Upper lobe of left lung (tissue), 6 donors: ENCODE data around the gene ERICH2. TPM values are rescaled to one million over a fixed set of nuclear protein-coding genes. Genes with fewer than 3 reads are reported as not detected.

Experiments
- ATAC-seq, 2 donors: fragments of 200-7000 bp; cut with Tn5 transposase; one replicate each; pipeline ENCODE4 v1.9.1; 2022; ENCODE audit warnings: mild to moderate bottlenecking in 2 of 2, moderate library complexity in 2 of 2; ENCODE audit not compliant: low FRiP score in 2 of 2
- DNase-seq, 2 donors: peaks; one replicate each; pipeline ENCODE4 v3.0.0-alpha.2; 2019 to 2020
- H3K27ac ChIP-seq, 4 donors: fragments of 200-600 bp; sonication (generic); one replicate each; pipeline ENCODE4 v1.5.1; 2016 to 2019
- H3K27me3 ChIP-seq, 4 donors: fragments of 200-600 bp; sonication (generic); one replicate each; pipeline ENCODE4 v1.5.1; 2017 to 2019
- H3K36me3 ChIP-seq, 4 donors: fragments of 200-600 bp; sonication (generic); one replicate each; pipeline ENCODE4 v1.5.1; 2016 to 2019
- H3K4me1 ChIP-seq, 4 donors: fragments of 200-600 bp; sonication (generic); one replicate each; pipeline ENCODE4 v1.5.1; 2018 to 2019
- H3K4me3 ChIP-seq, 4 donors: fragments of 200-600 bp; sonication (generic); one replicate each; pipeline ENCODE4 v1.5.1; 2017 to 2019; ENCODE audit warnings: mild to moderate bottlenecking in 2 of 4, moderate library complexity in 1 of 4
- H3K9me3 ChIP-seq, 4 donors: fragments of 200-600 bp; sonication (generic); one replicate each; pipeline ENCODE4 v1.5.1; 2018 to 2019
- EP300 ChIP-seq, 4 donors: sonication (generic); formaldehyde crosslinking; IDR thresholded peaks; one replicate each; pipeline ENCODE4 v1.5.1; 2017; ENCODE audit warnings: antibody characterized with exemption in 4 of 4, control low read depth in 2 of 4
- POLR2A ChIP-seq, 4 donors: fragments of 450-650 bp; IDR thresholded peaks; one replicate each; pipeline ENCODE4 v1.5.1; 2016 to 2017; ENCODE audit warnings: antibody characterized with exemption in 4 of 4, mild to moderate bottlenecking in 2 of 4
- POLR2AphosphoS5 ChIP-seq, 2 donors: sonication (generic); formaldehyde crosslinking; IDR thresholded peaks; one replicate each; pipeline ENCODE4 v1.5.1; 2017; ENCODE audit warnings: antibody characterized with exemption in 2 of 2
- WGBS, 2 donors: methylation state at CpG; one replicate each; pipeline ENCODE4 v1.1.5; 2017 to 2018; 5-methylcytosine and 5-hydroxymethylcytosine counted together
- total RNA-seq, 6 donors: library from RNA; depleted of rRNA in 4 of 6; stranded (reverse); fragments of >200 nt in 4 of 6; gene quantifications; one replicate each; pipeline versions ENCODE4 v1.1.0 to v1.2.1, GENCODE V29; 2016 to 2021
- TF ChIP-seq, protein P1 (sequence below), 6 experiments: fragments of 450-650 bp in 4 of 6; fragments of 200-600 bp in 2 of 6; sonication (generic) in 2 of 6; IDR thresholded peaks; one replicate each; pipeline ENCODE4 v1.5.1; 2016 to 2019; ENCODE audit warnings: antibody characterized with exemption in 6 of 6
- donor health status: DM: no; HTN: no; CAD: no; lungs with moderate emphysema.
- donor health status: DM: no; HTN: yes; CAD: no; lungs with severe emphysema.

ERICH2 gene
- total RNA-seq, 6 donors from 2014 or later, result 1.6 to 19.7 (median 4.3) TPM

- no peaks in the 10 kb centered on the region for H3K9me3 ChIP-seq
- peaks cover 8 to 22% (median 18%) of the 10 kb centered on the region in 4 donors for H3K4me1 ChIP-seq
- DNase-seq (peak; percentile 87 to 95), ATAC-seq (peak; percentile 93 to 97)
- 0% methylated on average over 20 to 23 of the region's 82 CpGs for WGBS, 2 donors
- peak overlapping the region; percentile 71 to 93 (median 84) for H3K27ac ChIP-seq
- H3K4me3 ChIP-seq, result peak overlapping the region; percentile 34 to 76 (median 73)
- no peaks in the 10 kb centered on the region for H3K27me3 ChIP-seq
- H3K36me3 ChIP-seq, result no peaks in the 10 kb centered on the region
- TF ChIP-seq POLR2A (IDR thresholded peaks at IDR 0.05), result peak in 1 of 4 donors; percentile 63
- no peak for TF ChIP-seq EP300 (IDR thresholded peaks at IDR 0.05)
- TF ChIP-seq POLR2AphosphoS5 (IDR thresholded peaks at IDR 0.05), result peak; percentile 25 to 36
- TF ChIP-seq, protein P1, sequence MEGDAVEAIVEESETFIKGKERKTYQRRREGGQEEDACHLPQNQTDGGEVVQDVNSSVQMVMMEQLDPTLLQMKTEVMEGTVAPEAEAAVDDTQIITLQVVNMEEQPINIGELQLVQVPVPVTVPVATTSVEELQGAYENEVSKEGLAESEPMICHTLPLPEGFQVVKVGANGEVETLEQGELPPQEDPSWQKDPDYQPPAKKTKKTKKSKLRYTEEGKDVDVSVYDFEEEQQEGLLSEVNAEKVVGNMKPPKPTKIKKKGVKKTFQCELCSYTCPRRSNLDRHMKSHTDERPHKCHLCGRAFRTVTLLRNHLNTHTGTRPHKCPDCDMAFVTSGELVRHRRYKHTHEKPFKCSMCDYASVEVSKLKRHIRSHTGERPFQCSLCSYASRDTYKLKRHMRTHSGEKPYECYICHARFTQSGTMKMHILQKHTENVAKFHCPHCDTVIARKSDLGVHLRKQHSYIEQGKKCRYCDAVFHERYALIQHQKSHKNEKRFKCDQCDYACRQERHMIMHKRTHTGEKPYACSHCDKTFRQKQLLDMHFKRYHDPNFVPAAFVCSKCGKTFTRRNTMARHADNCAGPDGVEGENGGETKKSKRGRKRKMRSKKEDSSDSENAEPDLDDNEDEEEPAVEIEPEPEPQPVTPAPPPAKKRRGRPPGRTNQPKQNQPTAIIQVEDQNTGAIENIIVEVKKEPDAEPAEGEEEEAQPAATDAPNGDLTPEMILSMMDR (IDR thresholded peaks at IDR 0.05), result peak in 1 of 6 experiments; percentile 7
These were observed 635 bp downstream of the ERICH2 start for GRCh38 chr2:170770606-170771420.

DNA sequence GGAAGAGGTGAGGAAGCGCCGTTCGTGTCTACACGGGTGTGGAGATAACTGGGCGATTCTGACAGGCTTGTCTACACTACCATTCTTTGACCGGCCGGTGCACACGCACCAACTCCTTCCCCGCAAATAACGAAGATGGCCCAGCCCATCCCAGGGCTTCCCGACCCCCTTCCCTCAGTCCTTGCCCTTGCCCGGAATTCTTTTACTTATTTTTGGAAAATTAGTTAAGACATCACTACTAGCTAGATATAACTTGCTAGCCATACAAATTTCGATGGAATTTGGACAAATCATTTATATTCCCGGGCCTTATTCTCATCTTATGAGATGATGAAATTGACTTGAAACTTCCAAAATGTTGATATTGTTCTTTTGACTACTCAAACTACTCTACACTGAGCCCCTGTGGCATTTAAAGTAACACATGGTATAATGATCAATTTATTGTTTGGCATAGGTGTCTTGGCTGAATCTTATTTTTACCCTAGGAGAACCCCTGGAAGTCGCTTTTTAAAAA, 1.3 kb downstream of the ERICH2 start:
- no peak for TF ChIP-seq EP300 (IDR thresholded peaks at IDR 0.05)
- no peak for ATAC-seq
- H3K27ac ChIP-seq, result peak overlapping the region; percentile 71 to 93 (median 84)
- 8 to 11% methylated on average over 15 of the region's 15 CpGs for WGBS, 2 donors
- no peaks in the 10 kb centered on the region for H3K9me3 ChIP-seq
- no peaks in the 10 kb centered on the region for H3K27me3 ChIP-seq
- peak overlapping the region; percentile 32 to 76 (median 73) for H3K4me3 ChIP-seq
- no peak for DNase-seq
- peaks cover 8 to 18% (median 16%) of the 10 kb centered on the region in 4 donors for H3K4me1 ChIP-seq
- no peaks in the 10 kb centered on the region for H3K36me3 ChIP-seq

- peak overlapping the region in 3 of 4 donors; percentile 70 to 76 (median 76) for H3K4me3 ChIP-seq
- peak overlapping the region in 2 of 4 donors; percentile 88 to 93 for H3K27ac ChIP-seq
- DNase-seq, result no peak
- H3K36me3 ChIP-seq, result no peaks in the 10 kb centered on the region
- H3K9me3 ChIP-seq, result no peaks in the 10 kb centered on the region
- H3K27me3 ChIP-seq, result no peaks in the 10 kb centered on the region
- peaks cover 8 to 18% (median 16%) of the 10 kb centered on the region in 4 donors for H3K4me1 ChIP-seq
- no peak for TF ChIP-seq POLR2A (IDR thresholded peaks at IDR 0.05)
- ATAC-seq, result no peak
These were observed 2.1 kb downstream of the ERICH2 start for GRCh38 chr2:170772295-170772694.

GRCh38 chr2:170774074-170774473, 3.9 kb downstream of the ERICH2 start:
- Histone ChIP-seq H3K9me3 (no peaks in the 10 kb centered on the region), H3K36me3 (no peaks in the 10 kb centered on the region), H3K27me3 (no peaks in the 10 kb centered on the region), H3K4me1 (peaks cover 8 to 18% (median 16%) of the 10 kb centered on the region in 4 donors), H3K27ac (peak overlapping the region in 1 of 4 donors; percentile 21), H3K4me3 (no peak overlapping the region)
- DNase-seq (no peak), ATAC-seq (no peak)
- TF ChIP-seq POLR2A (IDR thresholded peaks at IDR 0.05), result no peak
- no peak for TF ChIP-seq POLR2AphosphoS5 (IDR thresholded peaks at IDR 0.05)
- no peak for TF ChIP-seq EP300 (IDR thresholded peaks at IDR 0.05)
- TF ChIP-seq, protein P1 (IDR thresholded peaks at IDR 0.05), result no peak

DNA sequence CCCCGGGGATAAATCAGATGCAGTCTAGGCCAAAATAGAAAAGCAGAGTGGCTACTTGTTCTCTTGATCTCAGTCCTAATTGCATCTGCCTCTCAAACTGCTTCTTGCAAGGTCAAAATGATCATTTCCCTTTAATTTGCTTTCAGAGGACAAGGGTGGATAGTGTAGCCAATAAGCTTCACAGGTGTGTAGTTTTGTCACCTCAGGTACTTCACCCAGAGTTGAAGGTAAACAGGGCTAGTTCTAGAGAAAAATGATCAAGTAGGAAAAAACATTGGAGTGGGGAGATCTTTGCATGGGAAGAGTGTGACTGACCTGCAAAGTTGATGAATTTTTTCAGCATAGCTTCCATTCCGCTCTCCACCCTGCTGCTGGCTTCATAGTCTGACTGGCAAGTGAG, 8.7 kb downstream of the ERICH2 start:
- DNase-seq (no peak), ATAC-seq (peak in 1 of 2 donors; percentile 75)
- peak in 1 of 4 donors; percentile 23 for TF ChIP-seq POLR2A (IDR thresholded peaks at IDR 0.05)
- no peak for TF ChIP-seq POLR2AphosphoS5 (IDR thresholded peaks at IDR 0.05)
- TF ChIP-seq EP300 (IDR thresholded peaks at IDR 0.05), result peak in 1 of 4 donors; percentile 29
- Histone ChIP-seq H3K27me3 (no peaks in the 10 kb centered on the region), H3K36me3 (no peaks in the 10 kb centered on the region), H3K4me3 (no peak overlapping the region), H3K27ac (peak overlapping the region in 2 of 4 donors; percentile 0 to 42), H3K4me1 (peaks cover 0 to 4% (median 0%) of the 10 kb centered on the region in 4 donors), H3K9me3 (no peaks in the 10 kb centered on the region)
- 19 to 39% methylated on average over 2 of the region's 2 CpGs for WGBS, 2 donors

GRCh38 chr2:170779304-170779703, 9.1 kb downstream of the ERICH2 start:
- Histone ChIP-seq H3K36me3 (no peaks in the 10 kb centered on the region), H3K4me1 (peaks cover 0 to 4% (median 0%) of the 10 kb centered on the region in 4 donors), H3K27me3 (no peaks in the 10 kb centered on the region), H3K4me3 (no peak overlapping the region), H3K27ac (peak overlapping the region in 2 of 4 donors; percentile 0 to 42), H3K9me3 (no peaks in the 10 kb centered on the region)
- WGBS, 2 donors, result 80 to 81% methylated on average over 1 of the region's 1 CpG
- TF ChIP-seq EP300 (IDR thresholded peaks at IDR 0.05), result no peak
- TF ChIP-seq POLR2AphosphoS5 (IDR thresholded peaks at IDR 0.05), result no peak
- TF ChIP-seq, protein P1 (IDR thresholded peaks at IDR 0.05), result no peak
- no peak for TF ChIP-seq POLR2A (IDR thresholded peaks at IDR 0.05)
- ATAC-seq, result no peak
- DNase-seq, result no peak
